Measurements from ENCODE around the gene BCAS3.

The BCAS3 gene

DNA sequence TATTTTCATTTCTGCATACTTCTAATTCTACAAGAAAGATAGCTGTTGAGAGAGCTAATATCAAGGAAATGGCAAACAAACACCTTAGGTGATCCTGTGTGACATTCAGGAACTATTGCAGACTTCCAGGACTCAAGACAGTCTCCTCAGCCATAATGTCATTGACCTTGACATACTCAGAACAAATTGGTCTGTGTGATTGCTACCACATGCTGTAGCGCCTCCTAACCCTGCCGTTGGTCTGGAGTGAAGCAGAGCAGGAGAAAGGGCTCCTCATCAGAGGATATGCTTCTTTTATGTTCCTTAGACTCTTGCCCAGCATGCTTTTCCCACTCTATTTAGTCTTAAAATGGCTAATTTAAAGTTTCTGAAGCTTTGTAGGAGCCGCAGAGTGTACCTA, 527.8 kb downstream of the BCAS3 start:
- no peak overlapping the region for H3K4me3 ChIP-seq (ENCODE audit: control insufficient read depth, low read depth, low read length)
- no peak for DNase-seq (ENCODE audit: low read depth)
- TF ChIP-seq, protein P1, sequence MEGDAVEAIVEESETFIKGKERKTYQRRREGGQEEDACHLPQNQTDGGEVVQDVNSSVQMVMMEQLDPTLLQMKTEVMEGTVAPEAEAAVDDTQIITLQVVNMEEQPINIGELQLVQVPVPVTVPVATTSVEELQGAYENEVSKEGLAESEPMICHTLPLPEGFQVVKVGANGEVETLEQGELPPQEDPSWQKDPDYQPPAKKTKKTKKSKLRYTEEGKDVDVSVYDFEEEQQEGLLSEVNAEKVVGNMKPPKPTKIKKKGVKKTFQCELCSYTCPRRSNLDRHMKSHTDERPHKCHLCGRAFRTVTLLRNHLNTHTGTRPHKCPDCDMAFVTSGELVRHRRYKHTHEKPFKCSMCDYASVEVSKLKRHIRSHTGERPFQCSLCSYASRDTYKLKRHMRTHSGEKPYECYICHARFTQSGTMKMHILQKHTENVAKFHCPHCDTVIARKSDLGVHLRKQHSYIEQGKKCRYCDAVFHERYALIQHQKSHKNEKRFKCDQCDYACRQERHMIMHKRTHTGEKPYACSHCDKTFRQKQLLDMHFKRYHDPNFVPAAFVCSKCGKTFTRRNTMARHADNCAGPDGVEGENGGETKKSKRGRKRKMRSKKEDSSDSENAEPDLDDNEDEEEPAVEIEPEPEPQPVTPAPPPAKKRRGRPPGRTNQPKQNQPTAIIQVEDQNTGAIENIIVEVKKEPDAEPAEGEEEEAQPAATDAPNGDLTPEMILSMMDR (IDR thresholded peaks at IDR 0.05; ENCODE audit: control insufficient read depth, insufficient read depth, low read depth, low read length, missing control alignments) = no peak

DNA sequence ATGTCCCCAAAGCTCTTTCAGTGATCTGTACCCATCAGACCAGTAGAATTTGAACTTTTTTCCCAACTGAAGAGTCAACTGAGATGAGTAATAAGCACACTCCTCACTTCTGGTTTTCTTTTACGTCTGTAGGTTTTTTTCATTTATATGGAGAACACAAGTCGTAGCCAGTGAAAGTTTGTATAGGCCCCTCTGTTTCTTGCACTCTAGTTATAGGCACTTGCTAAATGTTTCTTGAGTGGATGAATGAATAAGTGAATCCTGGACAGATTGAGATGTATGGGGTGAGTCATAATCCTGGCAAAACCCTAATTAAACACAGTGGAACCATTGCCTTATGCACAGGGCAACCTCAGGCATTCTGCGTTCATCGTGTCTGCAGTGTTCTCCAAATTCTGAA, 528.3 kb downstream of the BCAS3 start:
- DNase-seq (ENCODE audit: low read depth) = no peak
- TF ChIP-seq, protein P1 (IDR thresholded peaks at IDR 0.05; ENCODE audit: control insufficient read depth, insufficient read depth, low read depth, low read length, missing control alignments) = no peak
- H3K4me3 ChIP-seq (ENCODE audit: control insufficient read depth, low read depth, low read length) = no peak overlapping the region

DNA sequence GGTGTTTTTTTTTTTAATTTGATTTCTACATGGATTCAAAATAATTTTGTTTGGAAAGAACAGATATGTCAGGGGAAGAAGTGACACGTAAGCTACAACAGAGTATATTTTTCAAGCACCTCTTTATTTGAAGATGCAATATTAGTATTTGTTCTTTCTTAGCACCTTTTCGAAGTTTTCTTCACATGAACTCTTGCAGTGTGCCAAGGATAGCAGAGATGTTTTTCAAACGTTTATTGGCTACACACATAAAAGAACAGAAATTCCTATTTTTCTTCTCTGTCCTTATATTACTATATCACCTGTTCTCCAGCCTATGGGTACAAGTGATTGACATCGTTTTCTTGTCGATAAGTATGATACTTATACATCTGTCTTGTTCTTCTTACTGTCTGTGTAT, 529.3 kb downstream of the BCAS3 start:
- TF ChIP-seq, protein P1 (IDR thresholded peaks at IDR 0.05; ENCODE audit: control insufficient read depth, insufficient read depth, low read depth, low read length, missing control alignments) = no peak
- no peak overlapping the region for H3K4me3 ChIP-seq (ENCODE audit: control insufficient read depth, low read depth, low read length)
- DNase-seq (ENCODE audit: low read depth) = no peak

DNA sequence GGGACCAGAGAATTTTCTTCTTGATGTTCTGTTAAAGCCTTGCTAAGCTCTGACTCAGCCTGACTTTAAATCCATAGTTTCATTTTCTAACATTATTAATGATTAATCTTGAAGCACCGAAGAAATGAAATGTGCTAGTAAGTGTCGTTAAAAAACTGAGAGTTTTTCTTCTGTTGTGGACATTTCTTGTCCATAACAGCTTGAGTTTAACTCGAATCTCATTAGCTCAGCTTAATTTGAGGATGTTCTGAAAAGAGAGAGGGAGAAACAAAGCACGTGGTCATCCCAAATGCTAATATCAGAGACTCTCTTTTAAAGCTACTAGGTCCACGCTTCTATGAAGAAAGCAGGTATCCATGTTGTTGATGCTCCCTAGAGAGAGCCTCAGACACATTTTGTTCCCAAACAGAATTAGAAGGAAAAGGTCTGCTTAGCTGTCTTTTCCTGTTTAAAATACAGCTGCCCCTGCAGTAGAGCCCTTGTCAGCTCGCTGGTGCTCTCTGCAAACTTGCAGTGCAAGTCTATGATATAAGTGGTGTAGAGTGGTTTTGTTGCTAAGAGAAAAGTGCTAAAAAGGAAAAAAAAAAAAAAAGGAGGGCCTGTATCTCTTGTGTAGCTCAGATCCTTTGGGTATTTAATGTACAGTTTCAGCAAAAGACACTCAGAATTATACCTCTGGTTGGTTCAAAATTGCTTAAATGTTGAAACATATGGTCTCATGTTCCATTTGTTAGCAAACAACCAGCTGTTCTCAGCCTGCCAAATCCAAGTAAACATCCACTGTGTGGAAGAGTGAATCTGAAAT, 530.9 kb downstream of the BCAS3 start:
- TF ChIP-seq, protein P1 (IDR thresholded peaks at IDR 0.05; ENCODE audit: control insufficient read depth, insufficient read depth, low read depth, low read length, missing control alignments) = no peak
- DNase-seq (ENCODE audit: low read depth) = no peak
- H3K4me3 ChIP-seq (ENCODE audit: control insufficient read depth, low read depth, low read length) = no peak overlapping the region

DNA sequence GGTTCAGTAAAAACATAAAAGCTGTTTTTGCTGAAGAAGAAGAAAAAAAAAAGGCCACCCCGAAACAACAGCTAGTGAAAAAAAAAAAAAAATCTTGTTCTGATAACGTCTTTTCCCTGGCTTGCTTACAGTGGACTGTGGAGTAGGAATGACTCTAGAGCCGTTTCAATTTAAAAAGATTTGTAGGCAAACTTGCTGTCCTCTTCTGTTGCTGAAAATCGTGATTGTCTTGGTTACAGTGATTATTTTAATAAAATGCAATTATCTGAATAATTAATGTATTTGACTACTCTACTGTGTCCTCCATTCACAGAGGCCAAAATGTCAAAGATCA, 531.4 kb downstream of the BCAS3 start:
- no peak overlapping the region for H3K4me3 ChIP-seq (ENCODE audit: control insufficient read depth, low read depth, low read length)
- TF ChIP-seq, protein P1 (IDR thresholded peaks at IDR 0.05; ENCODE audit: control insufficient read depth, insufficient read depth, low read depth, low read length, missing control alignments) = no peak
- no peak for DNase-seq (ENCODE audit: low read depth)

DNA sequence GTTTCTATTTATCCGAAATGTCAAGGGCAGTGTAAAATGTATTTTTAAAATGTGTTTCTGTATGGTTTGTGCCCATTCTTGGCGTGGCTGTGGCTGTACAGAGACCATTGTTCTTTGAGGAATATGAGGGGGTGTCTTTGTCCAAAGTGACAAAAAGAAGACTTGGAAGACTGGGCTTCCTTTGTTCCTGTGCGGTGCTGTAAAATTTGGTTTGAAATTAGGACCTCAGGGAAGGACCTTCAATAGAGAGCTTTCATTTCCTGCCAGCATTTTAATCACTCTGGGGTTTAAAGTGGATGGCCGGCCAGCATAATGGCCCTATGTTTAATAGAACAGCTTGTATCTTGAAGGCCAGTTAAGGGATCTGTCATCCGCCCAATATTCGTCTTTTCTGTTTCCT, 531.9 kb downstream of the BCAS3 start:
- TF ChIP-seq, protein P1 (IDR thresholded peaks at IDR 0.05; ENCODE audit: control insufficient read depth, insufficient read depth, low read depth, low read length, missing control alignments) = no peak
- H3K4me3 ChIP-seq (ENCODE audit: control insufficient read depth, low read depth, low read length) = no peak overlapping the region
- no peak for DNase-seq (ENCODE audit: low read depth)
